SH-SY5Y (cell line): ENCODE measurements around the gene AOPEP.

Experiments
- GATA2 ChIP-seq: IDR thresholded peaks from 2 replicates; pipeline ENCODE4 v1.6.1; 2011; ENCODE audit warnings: mild to moderate bottlenecking, low read depth, low read length
- GATA3 ChIP-seq: IDR thresholded peaks from 2 replicates; pipeline ENCODE4 v1.6.1; 2011; ENCODE audit warnings: low read depth, mild to moderate bottlenecking, low read length, moderate library complexity

DNA sequence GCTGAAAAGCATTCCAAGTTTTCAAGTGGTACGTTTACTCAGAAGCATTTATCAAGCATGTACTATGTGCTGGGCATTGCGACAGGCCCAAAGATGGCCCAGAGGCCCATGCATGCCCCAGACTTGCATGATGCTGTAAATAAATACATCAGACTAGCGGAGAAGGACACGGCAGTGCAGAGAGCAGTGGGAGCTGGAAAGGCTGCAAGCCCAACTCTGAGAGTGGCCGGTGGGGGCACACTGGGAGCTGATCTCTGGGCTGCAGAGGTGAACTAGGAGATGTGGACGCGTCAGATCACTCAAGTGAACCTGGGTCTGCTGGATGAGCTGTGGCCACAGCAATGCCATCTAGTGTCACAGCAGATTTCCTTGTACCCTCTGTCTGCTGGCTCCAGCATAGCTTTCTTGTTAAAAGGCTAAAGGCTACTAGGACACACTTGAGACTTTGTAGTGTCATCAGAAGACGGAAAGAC lies 344.1 kb downstream of the AOPEP start:
- TF ChIP-seq GATA3 (no peak), GATA2 (no peak)
